Stimulated activated CD8-positive, alpha-beta memory T cell treated with anti-CD3 and anti-CD28 coated beads, Interleukin-4, amount 100 ng/mL, for 1 hour (primary cell): ENCODE data around the gene DRC1.

Experiments used
- DNase-seq, 2 donors: peaks; one replicate each; pipeline ENCODE4 v3.0.0-alpha.2; 2020; ENCODE audit warnings: low read depth in 2 of 2, low spot score in 1 of 2

The DRC1 gene

GRCh38 chr2:26442707-26443106 is 41.0 kb downstream of the DRC1 start:
- DNase-seq, result no peak

DNA sequence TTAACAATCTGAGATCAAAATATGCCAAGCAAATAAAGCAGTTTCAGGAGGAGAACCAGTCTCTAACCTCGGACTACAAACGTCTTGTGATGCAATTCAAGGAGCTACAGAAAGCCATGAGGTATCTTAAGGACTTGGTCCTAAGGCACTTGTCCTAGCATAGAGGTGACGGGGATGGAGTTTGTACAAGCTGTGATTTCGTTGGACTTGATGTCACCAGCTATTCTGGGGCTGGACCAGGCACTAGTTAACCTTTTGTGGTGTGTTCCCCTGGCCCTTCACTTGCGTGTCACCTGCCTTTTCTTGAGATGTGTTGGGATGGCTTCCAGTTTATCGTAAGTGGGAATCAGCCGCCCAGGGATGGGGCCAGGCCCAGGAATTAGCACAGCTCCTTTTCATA is 42.5 kb downstream of the DRC1 start:
- no peak for DNase-seq

GRCh38 chr2:26448651-26449050 is 46.9 kb downstream of the DRC1 start:
- no peak for DNase-seq

- no peak for DNase-seq
Measured at GRCh38 chr2:26449278-26450030, 47.7 kb downstream of the DRC1 start.

GRCh38 chr2:26450031-26450635 is 48.4 kb downstream of the DRC1 start:
- no peak for DNase-seq

DNA sequence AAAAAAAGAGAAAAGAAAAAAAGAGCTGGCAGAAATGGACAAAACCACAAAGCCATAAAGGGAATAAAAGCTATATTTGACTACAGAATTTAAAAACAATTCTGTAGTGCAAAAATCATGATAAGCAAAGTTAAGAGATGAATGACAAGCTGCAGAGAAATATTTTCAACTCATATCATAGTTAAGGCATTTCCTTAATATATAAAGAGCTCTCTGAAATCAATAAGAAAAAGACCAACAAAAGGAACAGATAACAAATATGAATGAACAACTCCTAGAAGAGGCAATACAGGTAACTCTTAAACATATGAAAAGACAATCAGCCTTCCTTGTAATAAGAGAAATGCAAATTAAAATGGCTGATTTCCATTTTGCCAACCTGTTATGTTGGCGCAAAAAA is 50.0 kb downstream of the DRC1 start:
- DNase-seq, result no peak

- DNase-seq, result no peak
Measured at GRCh38 chr2:26453421-26454329, 52.0 kb downstream of the DRC1 start.

DNA sequence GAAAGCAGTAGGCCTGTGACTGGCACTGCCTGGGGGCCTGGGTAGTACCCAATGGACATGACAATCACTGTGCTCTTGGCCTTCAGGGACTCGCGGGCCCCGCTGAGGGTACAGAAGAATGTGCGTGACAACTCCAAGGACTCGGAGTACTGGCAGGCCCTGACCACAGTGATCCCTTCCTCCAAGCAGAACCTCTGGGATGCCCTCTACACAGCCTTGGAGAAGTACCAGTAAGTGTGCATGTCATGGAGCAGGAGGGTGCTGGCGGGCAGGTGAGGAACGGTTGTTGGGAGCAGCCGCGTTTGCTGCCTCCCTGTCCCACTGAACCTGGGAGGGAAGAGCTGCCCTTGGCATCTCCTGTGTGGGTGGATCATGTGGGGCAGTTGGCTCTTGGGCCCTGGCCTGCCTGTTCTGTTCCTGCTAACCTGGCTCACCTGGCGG is 52.9 kb downstream of the DRC1 start:
- DNase-seq, result no peak

DNA sequence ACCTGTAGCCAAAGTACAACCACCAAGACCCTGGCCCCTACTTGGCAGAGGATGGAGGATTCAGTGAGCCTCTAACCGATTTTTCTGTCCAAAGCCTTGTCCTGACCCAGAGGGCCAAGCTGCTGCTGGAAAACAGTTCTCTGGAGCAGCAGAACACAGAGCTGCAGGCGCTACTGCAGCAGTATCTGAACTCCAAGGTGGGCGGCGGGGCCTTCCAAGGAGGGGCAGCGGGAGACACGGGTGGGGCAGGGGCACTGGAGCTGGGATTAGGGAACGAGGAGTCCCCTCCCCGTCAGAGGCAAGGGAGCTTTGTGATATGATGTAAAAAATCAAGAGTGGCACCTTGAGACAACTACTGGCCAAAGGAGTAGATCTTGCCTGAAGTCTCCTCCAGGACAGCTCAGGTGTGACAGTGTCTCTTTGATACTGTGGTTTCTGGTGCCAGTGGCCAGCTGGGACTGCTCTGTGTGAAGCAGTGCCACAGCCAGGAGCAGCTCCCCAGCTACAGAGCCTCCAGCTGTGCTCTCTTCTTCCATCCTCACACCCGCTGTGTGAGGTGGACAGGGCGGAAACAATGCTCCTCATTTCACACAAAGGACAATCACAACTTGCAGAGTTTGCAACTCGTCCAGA is 53.4 kb downstream of the DRC1 start:
- no peak for DNase-seq

- no peak for DNase-seq
Measured at GRCh38 chr2:26455670-26456439, 54.1 kb downstream of the DRC1 start.

- DNase-seq, result no peak
Measured at GRCh38 chr2:26456440-26457250, 54.9 kb downstream of the DRC1 start.

- no peak for DNase-seq
Measured at GRCh38 chr2:26457251-26457666, 55.5 kb downstream of the DRC1 start.

GRCh38 chr2:26457695-26458364 is 56.1 kb downstream of the DRC1 start:
- no peak for DNase-seq

DNA sequence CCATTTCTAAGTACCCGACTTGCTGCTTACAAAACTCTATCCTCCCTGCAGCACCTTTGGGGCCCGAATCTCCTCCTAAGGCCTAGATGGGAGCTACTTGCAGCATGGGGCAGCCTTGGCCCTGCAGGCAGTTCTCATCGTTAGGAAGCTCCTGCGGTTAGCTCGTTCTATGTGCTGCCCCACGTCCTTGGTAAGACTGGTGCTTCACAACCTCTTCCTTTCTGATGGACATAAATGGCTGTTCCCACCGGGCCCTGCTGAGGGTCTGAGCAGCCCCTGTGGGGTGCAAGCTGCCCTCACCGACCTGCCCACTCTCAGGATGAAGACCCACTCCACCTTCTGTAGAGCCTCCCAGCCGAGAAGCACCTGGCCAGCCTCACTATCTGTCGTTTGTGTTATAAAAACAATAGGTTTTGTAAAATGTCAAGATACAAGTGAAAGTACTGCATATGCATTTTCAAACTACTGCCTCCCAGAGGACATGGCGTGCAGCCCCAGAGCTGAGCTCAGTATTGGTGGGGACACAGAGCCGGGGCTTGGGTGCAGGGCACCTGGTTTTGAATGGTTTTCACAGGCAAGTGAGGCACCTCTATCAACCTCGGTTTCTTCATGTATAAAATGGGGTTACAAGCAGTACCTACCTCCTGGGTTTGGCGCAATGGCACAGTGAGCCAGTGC is 56.8 kb downstream of the DRC1 start:
- DNase-seq, result no peak

GRCh38 chr2:26459991-26460612 is 58.4 kb downstream of the DRC1 start:
- no peak for DNase-seq

- no peak for DNase-seq
Measured at GRCh38 chr2:26460613-26461031, 58.9 kb downstream of the DRC1 start.

GRCh38 chr2:26461601-26462023 is 59.9 kb downstream of the DRC1 start:
- no peak for DNase-seq

DNA sequence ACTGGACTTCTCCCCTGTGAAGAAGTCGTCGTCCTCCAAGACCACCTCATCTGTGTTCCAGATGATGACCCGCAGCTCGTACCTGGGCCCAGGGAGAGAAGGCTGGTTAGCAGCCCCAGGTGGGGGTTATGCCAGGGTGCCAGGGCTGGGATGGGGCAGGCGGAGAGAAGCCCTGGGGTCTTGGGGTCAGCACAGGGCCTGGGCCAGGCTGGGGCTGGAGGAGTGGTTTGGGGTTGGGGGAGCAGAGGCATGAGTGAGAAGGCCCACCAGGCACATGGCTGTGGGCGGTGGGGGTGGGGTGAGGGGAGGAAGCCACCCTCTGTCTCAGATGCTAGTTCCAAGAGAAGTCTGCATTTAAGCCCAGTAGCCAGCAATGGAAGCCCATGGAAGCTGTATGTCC is 60.4 kb downstream of the DRC1 start:
- DNase-seq, result no peak
